ENCODE measurements around the gene HDAC4. TPM values are rescaled to one million over a fixed set of nuclear protein-coding genes. Genes with fewer than 3 reads are reported as not detected.

Gene HDAC4
- total RNA-seq, 1 experiment from 2014 or later: 47.6 TPM

- no peaks in the 10 kb centered on the region for H3K79me2 ChIP-seq (ENCODE audit: insufficient read depth, low read length)
- no peak overlapping the region for H3K4me2 ChIP-seq (ENCODE audit: low read length)
- intact Hi-C loops (cut with micrococcal nuclease): no loop called here
- H3K9me2 ChIP-seq (ENCODE audit: insufficient read depth): no peaks in the 10 kb centered on the region
- no peak for DNase-seq (ENCODE audit: low read depth, low spot score)
- H3K9me3 ChIP-seq (ENCODE audit: control insufficient read depth in 1 of 2, insufficient read depth in 1 of 2, low read depth in 1 of 2, low read length in 2 of 2): no peaks in the 10 kb centered on the region
- H2AFZ ChIP-seq (ENCODE audit: low read depth, low read length, poor library complexity, severe bottlenecking): no peak overlapping the region
- no peak overlapping the region for H3K4me3 ChIP-seq (replicated peaks in 1 of 2; ENCODE audit: low read depth in 1 of 2, low read length in 2 of 2)
- ChIA-PET RAD21 (ENCODE audit: low non-redundant PET in 1 of 2, low total read pairs in 2 of 2, uncharacterized antibody in 2 of 2, unreplicated experiment in 2 of 2) (no interaction called here), POLR2A (no interaction called here), CTCF (no interaction called here)
- ATAC-seq: no peak; the same call in 1 of the 2 replicates
- no peaks in the 10 kb centered on the region; a peak in 2 of 4 replicates for H3K36me3 ChIP-seq (ENCODE audit: control insufficient read depth in 1 of 2, insufficient read depth in 2 of 2, low read length in 2 of 2)
- H4K20me1 ChIP-seq (ENCODE audit: insufficient read depth): no peaks in the 10 kb centered on the region
- H3K9ac ChIP-seq (ENCODE audit: low read length): no peak overlapping the region
- no peaks in the 10 kb centered on the region for H3K27me3 ChIP-seq (ENCODE audit: insufficient read depth, low read length)
- TF ChIP-seq ZBTB33 (IDR thresholded peaks at IDR 0.05; ENCODE audit: extremely low read depth, insufficient replicate concordance, low read length): no peak
- TF ChIP-seq RAD21 (IDR thresholded peaks at IDR 0.05; ENCODE audit: low read depth): no peak
- no peak for TF ChIP-seq EZH2 (IDR thresholded peaks at IDR 0.05)
- TF ChIP-seq SP1 (IDR thresholded peaks at IDR 0.05; ENCODE audit: low read depth): no peak
- no peak for TF ChIP-seq ZNF274 (IDR thresholded peaks at IDR 0.05; ENCODE audit: low read depth, low read length)
- no peak for TF ChIP-seq REST (IDR thresholded peaks at IDR 0.05; ENCODE audit: low read depth)
- TF ChIP-seq MAX (IDR thresholded peaks at IDR 0.05): no peak
- TF ChIP-seq EZH2phosphoT487 (IDR thresholded peaks at IDR 0.05; ENCODE audit: borderline replicate concordance): no peak
- H3K27ac ChIP-seq (ENCODE audit: low read depth, low read length): no peak overlapping the region
- no TSS peak for BruUV-seq (replicated peaks)
- no peaks in the 10 kb centered on the region for H3K4me1 ChIP-seq (ENCODE audit: control insufficient read depth in 1 of 2, insufficient read depth in 2 of 2, low read length in 2 of 2)
These were observed 341.0 kb downstream of the HDAC4 start for GRCh38 chr2:239059854-239060253.
